Subcutaneous adipose tissue (tissue), 4 donors: ENCODE measurements around the gene ZC3H7A. TPM values are rescaled to one million over a fixed set of nuclear protein-coding genes. Genes with fewer than 3 reads are reported as not detected.

Experiments
- total RNA-seq, 4 donors: library from RNA; depleted of rRNA; stranded (reverse); fragments of >200 nt; gene quantifications; one replicate each; pipeline ENCODE4 v1.1.0, GENCODE V29; 2016
- TF ChIP-seq, protein P1 (sequence below): fragments of 450-650 bp; IDR thresholded peaks from one replicate; pipeline ENCODE4 v1.5.1; 2016; ENCODE audit warnings: low read depth, mild to moderate bottlenecking, control low read depth, antibody characterized with exemption, moderate library complexity

The ZC3H7A gene
- total RNA-seq, 4 donors from 2014 or later = 68.5 to 100 (median 94.7) TPM

- TF ChIP-seq, protein P1, sequence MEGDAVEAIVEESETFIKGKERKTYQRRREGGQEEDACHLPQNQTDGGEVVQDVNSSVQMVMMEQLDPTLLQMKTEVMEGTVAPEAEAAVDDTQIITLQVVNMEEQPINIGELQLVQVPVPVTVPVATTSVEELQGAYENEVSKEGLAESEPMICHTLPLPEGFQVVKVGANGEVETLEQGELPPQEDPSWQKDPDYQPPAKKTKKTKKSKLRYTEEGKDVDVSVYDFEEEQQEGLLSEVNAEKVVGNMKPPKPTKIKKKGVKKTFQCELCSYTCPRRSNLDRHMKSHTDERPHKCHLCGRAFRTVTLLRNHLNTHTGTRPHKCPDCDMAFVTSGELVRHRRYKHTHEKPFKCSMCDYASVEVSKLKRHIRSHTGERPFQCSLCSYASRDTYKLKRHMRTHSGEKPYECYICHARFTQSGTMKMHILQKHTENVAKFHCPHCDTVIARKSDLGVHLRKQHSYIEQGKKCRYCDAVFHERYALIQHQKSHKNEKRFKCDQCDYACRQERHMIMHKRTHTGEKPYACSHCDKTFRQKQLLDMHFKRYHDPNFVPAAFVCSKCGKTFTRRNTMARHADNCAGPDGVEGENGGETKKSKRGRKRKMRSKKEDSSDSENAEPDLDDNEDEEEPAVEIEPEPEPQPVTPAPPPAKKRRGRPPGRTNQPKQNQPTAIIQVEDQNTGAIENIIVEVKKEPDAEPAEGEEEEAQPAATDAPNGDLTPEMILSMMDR = no peak
These were observed 13.1 kb downstream of the ZC3H7A start for GRCh38 chr16:11784038-11784369.

DNA sequence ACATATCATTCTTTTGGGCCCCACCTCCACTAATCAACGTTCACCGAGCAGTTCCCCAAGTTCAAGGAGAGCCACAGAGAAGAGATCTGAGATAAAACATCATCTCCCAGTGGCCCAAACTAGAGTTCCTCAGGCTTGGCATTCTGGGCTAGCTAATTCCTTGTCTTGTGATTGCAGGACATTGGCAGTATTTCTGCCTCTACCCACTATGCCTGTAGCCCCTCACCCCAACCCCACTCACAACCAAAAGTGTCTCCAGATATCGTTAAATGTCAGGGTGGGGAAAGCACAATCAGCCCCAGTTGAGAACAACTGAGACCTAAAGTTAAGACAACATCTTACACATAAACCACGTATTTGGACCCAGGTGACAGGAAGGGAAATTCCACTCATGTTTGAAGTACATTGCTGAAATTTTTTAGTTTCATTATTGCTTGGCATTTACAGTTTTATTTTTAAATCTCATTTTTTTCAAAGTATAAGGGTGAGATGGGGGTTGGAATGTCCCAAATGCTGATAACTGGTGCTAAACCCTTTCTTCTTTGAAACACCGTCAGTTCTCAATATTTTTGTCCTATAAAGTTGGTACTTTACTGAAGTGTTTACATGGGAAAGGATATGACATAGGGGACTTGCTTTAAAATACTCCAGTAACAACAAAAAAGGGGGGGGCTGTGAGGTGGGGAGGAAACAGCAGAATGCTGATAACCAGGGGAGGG lies 13.6 kb downstream of the ZC3H7A start:
- TF ChIP-seq, protein P1 = no peak

DNA sequence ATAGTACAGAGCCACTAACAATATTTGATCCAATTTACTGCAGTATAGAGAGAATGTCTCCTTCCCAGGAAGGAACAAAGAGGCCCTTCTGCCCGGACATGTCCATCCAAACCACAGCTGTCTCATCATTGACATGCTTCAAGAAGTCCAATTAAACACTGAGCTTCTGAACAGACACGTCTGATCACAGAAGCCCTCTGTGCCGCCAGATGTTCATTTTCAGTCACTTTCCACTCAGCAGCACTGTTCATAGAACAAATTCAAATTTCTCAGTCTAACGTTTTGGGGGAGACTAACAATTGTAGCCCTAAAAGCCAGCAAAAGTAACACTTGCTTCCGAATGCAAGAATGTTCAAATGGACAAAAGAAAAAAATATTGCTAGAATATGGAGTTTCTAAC lies 15.3 kb downstream of the ZC3H7A start:
- TF ChIP-seq, protein P1 = no peak

- TF ChIP-seq, protein P1 = no peak
These were observed 15.9 kb downstream of the ZC3H7A start for GRCh38 chr16:11780991-11781680.

DNA sequence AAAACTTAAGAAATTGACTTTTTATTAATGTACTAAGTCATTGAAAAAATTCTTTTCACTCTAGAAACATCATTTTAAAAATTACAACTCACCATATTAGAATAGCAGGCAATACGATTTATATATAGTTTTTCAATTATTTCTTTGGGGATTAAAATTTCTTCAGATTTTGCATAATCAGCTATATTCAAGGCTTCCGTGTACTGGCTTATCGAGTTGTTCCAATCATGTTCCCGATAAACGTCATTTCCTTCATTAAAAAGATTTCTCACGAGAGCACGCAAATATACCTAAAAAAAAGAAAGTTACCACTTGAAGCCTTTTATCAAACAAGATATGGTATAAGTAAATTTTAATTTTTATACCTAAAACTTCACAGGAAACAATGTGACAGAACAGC lies 18.0 kb downstream of the ZC3H7A start:
- TF ChIP-seq, protein P1 = no peak

DNA sequence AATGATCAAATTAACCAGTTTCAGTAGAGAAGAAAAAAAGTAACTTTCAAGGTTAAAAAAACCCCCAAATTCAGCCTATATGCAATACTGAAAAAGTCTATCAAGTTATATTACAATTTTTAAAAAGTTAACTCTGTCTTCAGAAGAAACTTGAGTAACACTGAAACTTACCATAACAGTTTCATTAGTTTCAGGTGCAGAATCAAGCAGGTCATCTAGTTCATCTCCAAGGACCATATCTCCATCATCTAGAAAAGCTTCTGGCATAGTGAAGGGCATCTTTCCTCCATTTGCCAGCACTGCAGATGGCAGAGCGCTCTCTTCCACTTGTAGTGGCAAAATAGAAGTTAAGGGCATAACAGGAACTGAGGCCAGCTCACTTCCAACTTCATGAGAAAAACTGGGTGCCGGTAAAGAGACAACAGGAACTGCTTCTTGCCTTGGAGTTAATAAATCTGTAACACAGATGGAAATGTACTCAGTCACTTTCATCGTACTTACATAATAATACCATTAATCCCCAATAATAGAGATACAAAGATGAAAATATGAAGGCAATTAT lies 22.9 kb downstream of the ZC3H7A start:
- TF ChIP-seq, protein P1 = no peak

- TF ChIP-seq, protein P1 = no peak
These were observed 28.2 kb downstream of the ZC3H7A start for GRCh38 chr16:11768849-11769248.
